HK-2 (cell line): Measurements from ENCODE around the gene VAV2.

ENCODE experiments used
- DNase-seq: peaks from one replicate; pipeline ENCODE4 v3.0.0-alpha.2; 2018; ENCODE audit not compliant: unreplicated experiment

VAV2 gene

DNA sequence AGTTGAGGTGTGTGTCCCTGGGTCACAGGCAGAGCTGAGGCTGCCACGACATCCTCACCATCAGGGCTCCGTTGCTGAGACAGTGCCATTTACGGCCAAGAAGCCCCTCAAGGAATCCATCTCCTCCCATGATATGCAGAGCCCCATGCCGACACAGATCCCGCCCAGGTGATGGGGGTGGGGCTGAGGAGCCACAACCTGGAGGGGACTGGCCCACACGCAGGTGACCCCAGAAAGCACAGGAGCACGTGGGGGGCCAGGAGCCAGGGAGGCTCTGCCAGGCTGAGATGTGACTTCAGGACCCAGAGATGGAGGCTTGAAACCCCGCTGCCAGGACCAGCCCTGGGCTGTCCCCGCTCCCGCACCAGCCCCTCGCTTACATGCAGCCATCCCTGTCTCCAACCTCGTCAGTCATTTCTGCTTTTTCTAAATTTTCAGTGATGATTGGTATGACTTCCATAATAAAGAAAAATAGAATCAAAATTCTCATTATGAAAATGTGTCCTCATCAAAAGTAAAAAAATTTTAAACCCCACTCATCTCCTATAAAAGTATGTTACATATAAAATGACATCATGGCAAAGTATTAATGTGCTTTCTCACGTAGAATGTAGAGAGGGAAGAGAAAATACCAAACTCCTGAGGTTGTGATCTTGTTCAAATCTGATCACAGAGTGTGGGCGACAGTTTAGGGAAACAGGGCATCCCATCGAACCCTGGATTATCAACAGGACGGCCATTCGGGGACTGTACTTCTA lies 155.9 kb downstream of the VAV2 start:
- no peak for DNase-seq

DNA sequence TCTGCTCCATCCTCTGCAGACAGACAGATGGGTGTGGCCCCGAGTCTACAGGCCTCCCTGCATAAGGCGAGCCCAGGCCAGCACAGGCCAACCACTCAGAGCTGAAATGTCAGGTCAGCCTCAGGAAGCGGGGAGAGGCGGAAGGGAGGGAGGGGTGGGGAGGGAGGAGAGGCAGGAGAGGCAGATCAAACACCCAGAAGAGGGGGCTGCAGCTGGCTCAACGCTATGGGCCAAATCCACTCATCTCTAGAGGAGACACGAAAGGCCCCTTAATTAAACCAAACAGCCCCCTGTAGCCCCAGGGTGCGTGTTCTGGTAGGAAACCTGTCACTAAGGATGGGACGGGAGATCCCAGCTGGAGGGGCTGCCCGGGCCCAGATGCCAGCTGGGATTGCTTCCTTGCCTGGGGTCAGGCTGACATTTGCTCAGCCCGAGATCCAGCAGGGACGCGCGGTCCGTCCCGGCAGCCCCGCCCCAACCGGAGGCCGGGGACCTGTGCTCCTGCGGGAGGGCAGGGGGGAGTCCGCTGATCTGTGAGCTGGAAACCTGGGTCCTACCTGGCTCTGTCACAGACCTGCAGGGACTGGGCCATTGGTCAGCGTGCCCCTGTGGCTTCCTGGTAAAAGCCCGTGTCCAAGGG lies 156.7 kb downstream of the VAV2 start:
- DNase-seq: no peak

DNA sequence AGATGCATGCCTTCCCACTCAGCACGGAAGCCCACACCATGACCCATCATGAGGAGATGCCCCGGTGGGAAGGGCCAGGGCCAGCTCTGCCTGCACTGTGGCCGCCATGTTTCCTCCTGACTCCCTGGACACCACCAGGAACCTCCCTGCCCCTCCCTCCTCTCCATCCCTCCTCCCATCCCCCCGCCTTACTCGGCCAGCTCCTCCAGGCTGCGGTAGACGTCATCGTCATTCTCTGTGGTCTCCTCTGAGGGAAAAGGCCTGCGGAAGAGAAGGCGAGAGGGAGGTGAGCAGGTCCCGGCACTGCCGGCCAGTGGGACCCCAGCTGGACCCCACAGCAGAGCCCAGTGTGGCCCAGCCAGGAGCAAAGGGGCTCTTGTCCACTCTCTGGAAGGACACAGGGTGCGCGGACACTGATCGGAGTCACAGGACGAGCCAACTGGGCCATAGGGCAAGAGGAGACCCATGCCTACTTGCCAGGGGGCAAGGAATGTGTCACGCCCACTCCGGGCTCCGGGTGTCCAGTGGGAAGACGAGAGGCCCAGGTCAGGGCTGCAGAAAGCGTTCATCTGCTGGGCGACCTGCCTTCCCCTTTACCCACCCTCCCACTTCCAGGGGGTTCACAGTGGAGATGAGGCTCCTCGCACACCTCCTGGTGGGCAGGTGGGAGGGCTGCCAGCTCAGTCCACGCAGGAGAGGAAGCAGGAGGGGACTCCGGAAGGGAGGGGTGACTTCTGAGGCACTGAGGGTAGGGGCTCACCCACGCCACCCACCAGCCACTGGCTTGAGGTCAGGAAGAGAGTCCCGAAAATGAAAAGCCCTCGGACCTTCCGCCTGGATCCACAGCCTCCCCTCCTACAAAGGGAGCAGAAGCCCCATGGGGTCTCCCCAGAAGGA lies 157.8 kb downstream of the VAV2 start:
- DNase-seq: no peak

DNA sequence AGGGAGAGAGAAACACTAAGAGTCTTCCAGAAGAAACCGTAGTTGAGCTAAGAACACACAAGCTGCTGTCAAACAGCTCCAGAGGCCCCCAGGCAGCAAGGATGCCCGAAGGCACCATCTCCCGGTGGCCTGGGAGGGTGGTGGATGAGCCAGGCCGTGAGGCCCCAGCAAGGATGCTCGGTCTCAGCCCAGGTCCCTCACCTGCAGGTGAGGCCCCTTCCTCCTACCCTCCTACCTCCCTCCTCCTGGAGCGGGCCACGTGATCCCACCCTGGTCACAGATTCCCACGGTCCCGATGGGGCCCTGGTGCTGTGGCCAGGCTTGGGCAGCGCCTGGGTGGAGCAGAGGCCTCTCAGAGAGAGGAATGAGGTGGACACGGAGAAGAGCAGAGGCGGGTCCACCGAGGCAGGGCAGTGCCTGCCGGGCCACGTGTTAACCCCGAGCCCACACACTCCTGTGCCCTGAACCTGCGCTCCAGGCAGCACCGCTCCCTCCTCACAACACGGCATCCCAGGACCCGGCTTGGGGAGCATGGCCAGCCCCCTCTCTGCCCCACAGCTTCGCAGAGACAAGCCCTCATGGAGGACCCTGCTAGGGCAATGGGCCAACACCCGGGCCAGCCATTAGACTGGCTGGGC lies 158.6 kb downstream of the VAV2 start:
- no peak for DNase-seq

DNA sequence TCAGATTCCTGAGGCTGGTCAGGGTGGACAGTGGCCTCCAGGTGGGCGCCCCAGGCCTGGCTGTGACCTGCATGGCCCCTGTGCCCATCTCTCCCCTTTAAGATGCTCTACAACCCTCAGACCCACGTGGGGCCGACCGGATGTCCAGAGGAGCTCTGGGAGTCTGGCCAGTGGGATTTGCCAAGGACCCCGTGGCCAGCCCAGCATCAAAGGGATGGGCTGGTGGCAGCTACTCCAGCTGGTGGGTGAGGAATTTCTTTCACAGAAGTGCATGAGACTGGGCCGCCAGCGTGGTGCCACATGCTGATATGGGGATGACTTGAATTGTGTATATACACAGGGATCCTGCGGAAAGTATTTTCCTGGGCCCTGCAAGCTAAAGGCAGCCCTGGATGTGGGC lies 159.2 kb downstream of the VAV2 start:
- no peak for DNase-seq

GRCh38 chr9:133830711-133831110 lies 161.4 kb downstream of the VAV2 start:
- DNase-seq: no peak

- DNase-seq: no peak
Measured at GRCh38 chr9:133830310-133830709, 161.8 kb downstream of the VAV2 start.

DNA sequence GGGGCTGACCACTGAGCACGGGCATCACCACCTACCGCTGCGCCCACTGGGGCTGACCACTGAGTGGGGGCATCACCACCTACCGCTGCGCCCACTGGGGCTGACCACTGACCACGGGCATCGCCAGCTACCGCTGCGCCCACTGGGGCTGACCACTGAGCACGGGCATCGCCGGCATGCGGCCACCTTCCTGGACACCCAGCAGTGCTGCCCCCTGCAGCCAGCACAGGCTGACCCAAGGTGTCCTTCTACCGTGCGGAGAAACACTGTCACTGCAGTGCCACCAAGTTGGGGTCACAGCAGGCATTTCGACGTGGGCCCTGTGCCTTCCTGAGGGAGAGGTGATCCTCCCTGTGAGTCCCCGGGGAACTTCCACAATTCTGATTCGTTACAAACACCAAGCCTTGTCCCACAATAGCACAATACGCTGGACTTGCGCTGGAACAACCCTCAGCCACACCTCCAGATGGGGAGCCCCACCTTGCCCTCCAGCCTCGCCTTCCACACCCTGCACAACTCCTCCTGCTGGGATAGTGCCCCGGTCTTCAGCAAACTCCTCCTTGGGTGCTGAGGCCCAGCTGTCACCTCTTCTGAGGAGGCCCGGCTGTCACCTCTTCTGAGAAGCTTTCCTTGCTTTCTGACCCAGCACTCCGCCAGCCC lies 163.7 kb downstream of the VAV2 start:
- DNase-seq: no peak

DNA sequence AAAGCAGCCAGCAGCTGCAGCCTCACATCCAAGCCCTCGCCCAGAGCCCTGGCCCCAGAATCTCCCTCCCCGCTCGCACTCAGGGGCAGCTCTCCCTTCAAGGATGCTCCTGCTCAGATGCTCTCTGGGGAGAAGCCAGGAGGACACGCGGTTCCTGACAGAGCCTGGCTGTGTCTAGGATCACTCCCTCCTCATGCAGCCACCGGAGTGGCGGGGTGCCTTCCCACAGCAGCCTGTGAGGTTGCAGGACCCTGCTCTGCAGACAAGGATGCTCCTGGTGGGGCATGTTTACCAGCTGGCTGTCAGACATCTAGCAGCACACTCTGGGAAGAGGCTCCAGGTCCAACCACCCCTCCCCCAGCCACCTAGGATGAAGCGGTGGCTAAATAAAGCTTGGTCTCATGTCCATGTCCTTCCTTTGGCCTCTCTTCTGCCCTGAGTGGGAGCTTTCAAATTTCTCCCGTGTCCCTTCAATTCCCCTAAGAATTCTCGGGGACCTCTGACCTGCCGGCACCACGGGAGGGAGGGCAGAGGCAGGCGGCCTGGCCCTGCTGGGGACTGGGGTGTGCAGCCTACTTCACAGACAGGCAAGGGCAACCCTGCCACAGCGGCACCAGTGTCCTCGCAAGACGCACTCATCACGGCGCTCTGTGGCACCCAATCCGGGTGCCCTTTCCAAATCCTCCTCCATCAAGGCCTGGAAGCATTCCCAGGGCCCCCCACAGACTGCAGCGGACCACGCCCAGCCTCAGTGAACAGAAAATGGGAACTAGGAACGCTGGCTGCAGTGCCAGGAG lies 165.6 kb downstream of the VAV2 start:
- no peak for DNase-seq

DNA sequence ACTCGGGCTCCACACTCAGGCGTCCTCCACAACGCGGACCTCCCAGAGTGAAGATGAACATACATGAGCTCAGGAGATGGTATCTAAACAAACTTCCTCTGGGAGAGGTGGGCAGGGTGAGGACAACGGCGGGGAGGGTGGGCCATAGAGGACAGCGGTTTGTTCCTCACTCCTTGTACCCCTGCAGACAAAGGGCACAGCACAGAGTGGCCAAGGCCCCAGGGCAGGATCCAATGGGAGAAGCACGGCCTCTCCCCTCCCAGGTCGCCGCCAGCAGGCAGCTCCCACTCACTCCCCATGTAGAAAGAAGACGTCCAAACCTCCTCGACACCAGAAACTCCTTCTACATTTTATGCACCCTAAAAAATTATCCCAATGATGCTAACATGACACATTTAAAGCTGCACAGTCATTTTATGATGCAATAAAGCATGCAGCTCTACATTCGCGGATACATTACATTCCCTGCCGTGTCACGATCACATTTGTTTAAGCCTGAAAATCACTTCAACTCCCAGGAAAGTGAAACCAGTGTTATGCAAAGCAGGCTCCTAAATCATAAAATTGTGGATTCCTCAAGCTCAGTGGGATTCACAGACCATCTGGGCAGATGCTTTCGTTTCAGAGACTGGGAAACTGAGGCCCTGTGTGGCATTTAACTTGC lies 166.4 kb downstream of the VAV2 start:
- no peak for DNase-seq

DNA sequence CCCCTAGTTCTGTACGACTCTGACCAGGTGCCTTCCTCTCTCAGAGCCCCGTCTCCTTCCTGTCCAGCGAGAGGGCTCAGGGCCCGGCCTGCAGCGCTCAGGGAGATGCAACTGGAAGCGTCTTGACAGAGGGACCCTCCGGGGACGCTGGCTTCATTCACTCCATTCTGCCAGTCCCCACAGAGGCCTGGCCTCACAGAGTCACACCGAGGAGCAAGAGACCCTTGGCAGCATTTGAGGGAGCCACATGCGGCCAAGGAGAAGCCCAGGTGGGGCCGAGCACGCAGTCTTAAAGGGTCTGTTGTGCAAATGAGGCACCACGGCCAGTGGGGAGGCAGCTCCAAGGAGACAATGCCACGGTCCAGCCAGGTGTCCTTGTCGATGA lies 167.3 kb downstream of the VAV2 start:
- DNase-seq: no peak

- no peak for DNase-seq
Measured at GRCh38 chr9:133824106-133824801, 167.9 kb downstream of the VAV2 start.

GRCh38 chr9:133823189-133824105 lies 168.7 kb downstream of the VAV2 start:
- no peak for DNase-seq

DNA sequence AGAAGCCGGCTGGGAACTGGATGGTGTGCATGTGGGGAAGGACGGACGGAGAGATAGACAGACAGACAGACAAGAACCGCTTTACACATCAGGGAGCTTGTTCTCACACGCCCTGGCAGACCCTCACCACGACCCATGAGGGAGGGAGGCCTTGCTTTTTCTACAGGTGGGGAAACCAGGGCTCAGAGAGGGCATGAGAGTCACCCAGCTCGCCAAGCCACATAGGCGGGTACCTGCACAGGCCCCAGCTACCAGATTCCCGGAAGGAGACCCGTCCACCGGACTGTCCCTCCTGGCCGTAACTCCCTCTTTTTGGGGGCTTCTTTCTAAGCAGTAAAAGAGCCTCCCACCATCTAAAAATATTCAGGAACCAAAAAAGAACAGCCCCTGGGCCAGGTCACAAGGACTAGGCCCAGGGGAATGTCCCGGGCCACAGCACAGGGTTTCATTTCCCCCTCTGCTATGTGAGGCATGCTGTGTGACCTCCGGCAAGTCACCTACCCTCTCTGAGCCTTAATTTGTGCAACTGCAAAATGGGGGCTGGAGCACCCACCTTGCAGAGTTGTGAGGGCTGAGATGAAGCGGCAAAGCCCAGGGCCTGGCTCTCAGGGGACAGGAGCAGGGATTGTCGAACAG lies 169.6 kb downstream of the VAV2 start:
- no peak for DNase-seq

GRCh38 chr9:133821601-133822429 lies 170.3 kb downstream of the VAV2 start:
- no peak for DNase-seq

- DNase-seq: no peak
Measured at GRCh38 chr9:133819923-133820322, 172.2 kb downstream of the VAV2 start.

- DNase-seq: no peak
Measured at GRCh38 chr9:133818444-133818843, 173.7 kb downstream of the VAV2 start.
